ENCODE results near the gene TERB1.

TERB1 gene

GRCh38 chr16:66843191-66843590 is 41.8 kb upstream of the TERB1 start:
- no peaks in the 10 kb centered on the region for H3K27me3 ChIP-seq (ENCODE audit: insufficient read depth, low read length, poor library complexity, severe bottlenecking)
- H3K79me2 ChIP-seq (ENCODE audit: insufficient read depth, low read length), result no peaks in the 10 kb centered on the region

GRCh38 chr16:66842765-66843164 is 41.4 kb upstream of the TERB1 start:
- Histone ChIP-seq H3K36me3 (ENCODE audit: insufficient read depth, low read length) (no peaks in the 10 kb centered on the region), H3K4me3 (ENCODE audit: low read length, poor library complexity, severe bottlenecking) (no peak overlapping the region), H2AFZ (ENCODE audit: low read length) (no peak overlapping the region), H4K20me1 (ENCODE audit: insufficient read depth, low read length, poor library complexity, severe bottlenecking) (no peaks in the 10 kb centered on the region), H3K79me2 (ENCODE audit: insufficient read depth, low read length) (no peaks in the 10 kb centered on the region), H3K27me3 (ENCODE audit: insufficient read depth, low read length, poor library complexity, severe bottlenecking) (no peaks in the 10 kb centered on the region), H3K9ac (ENCODE audit: low read depth, low read length, poor library complexity, severe bottlenecking) (no peak overlapping the region), H3K4me2 (ENCODE audit: low read depth, low read length, poor library complexity, severe bottlenecking) (no peak overlapping the region), H3K9me2 (replicated peaks; ENCODE audit: low read depth, low read length) (no peaks in the 10 kb centered on the region), H3F3A (ENCODE audit: low read depth) (no peaks in the 10 kb centered on the region), H3K9me3 (ENCODE audit: insufficient read depth, low read depth, low read length) (no peaks in the 10 kb centered on the region), H3K4me1 (ENCODE audit: insufficient read depth, low read length, poor library complexity, severe bottlenecking) (no peaks in the 10 kb centered on the region)
- no peak for TF ChIP-seq CTCF (conservative IDR thresholded peaks at IDR 0.05; ENCODE audit: low read length)
- no peak for TF ChIP-seq EZH2phosphoT487 (IDR thresholded peaks at IDR 0.05; ENCODE audit: borderline replicate concordance)

More at GRCh38 chr16:66843191-66843590, 41.8 kb upstream of the TERB1 start:
- TF ChIP-seq EZH2phosphoT487 (IDR thresholded peaks at IDR 0.05; ENCODE audit: borderline replicate concordance) (no peak), CTCF (conservative IDR thresholded peaks at IDR 0.05; ENCODE audit: low read length) (no peak)
- H3K4me3 ChIP-seq (ENCODE audit: low read length, poor library complexity, severe bottlenecking), result no peak overlapping the region
- no peaks in the 10 kb centered on the region for H3K9me3 ChIP-seq (ENCODE audit: insufficient read depth, low read depth, low read length)
- no peak overlapping the region for H3K9ac ChIP-seq (ENCODE audit: low read depth, low read length, poor library complexity, severe bottlenecking)
- no peaks in the 10 kb centered on the region for H3K36me3 ChIP-seq (ENCODE audit: insufficient read depth, low read length)
- no peaks in the 10 kb centered on the region for H3F3A ChIP-seq (ENCODE audit: low read depth)
- no peak overlapping the region for H2AFZ ChIP-seq (ENCODE audit: low read length)
- no peaks in the 10 kb centered on the region for H3K4me1 ChIP-seq (ENCODE audit: insufficient read depth, low read length, poor library complexity, severe bottlenecking)
- H3K9me2 ChIP-seq (replicated peaks; ENCODE audit: low read depth, low read length), result no peaks in the 10 kb centered on the region
- H4K20me1 ChIP-seq (ENCODE audit: insufficient read depth, low read length, poor library complexity, severe bottlenecking), result no peaks in the 10 kb centered on the region
- no peak overlapping the region for H3K4me2 ChIP-seq (ENCODE audit: low read depth, low read length, poor library complexity, severe bottlenecking)

GRCh38 chr16:66841366-66841765 is 40.0 kb upstream of the TERB1 start:
- Histone ChIP-seq H3K27me3 (ENCODE audit: insufficient read depth, low read length, poor library complexity, severe bottlenecking) (no peaks in the 10 kb centered on the region), H3F3A (ENCODE audit: low read depth) (no peaks in the 10 kb centered on the region), H3K9me2 (replicated peaks; ENCODE audit: low read depth, low read length) (no peaks in the 10 kb centered on the region), H3K4me1 (ENCODE audit: insufficient read depth, low read length, poor library complexity, severe bottlenecking) (no peaks in the 10 kb centered on the region), H3K79me2 (ENCODE audit: insufficient read depth, low read length) (no peaks in the 10 kb centered on the region), H3K4me3 (ENCODE audit: low read length, poor library complexity, severe bottlenecking) (no peak overlapping the region), H3K4me2 (ENCODE audit: low read depth, low read length, poor library complexity, severe bottlenecking) (no peak overlapping the region), H3K9me3 (ENCODE audit: insufficient read depth, low read depth, low read length) (no peaks in the 10 kb centered on the region), H3K9ac (ENCODE audit: low read depth, low read length, poor library complexity, severe bottlenecking) (no peak overlapping the region), H2AFZ (ENCODE audit: low read length) (no peak overlapping the region), H4K20me1 (ENCODE audit: insufficient read depth, low read length, poor library complexity, severe bottlenecking) (no peaks in the 10 kb centered on the region), H3K36me3 (ENCODE audit: insufficient read depth, low read length) (no peaks in the 10 kb centered on the region)
- no peak for TF ChIP-seq CTCF (conservative IDR thresholded peaks at IDR 0.05; ENCODE audit: low read length)
- no peak for TF ChIP-seq EZH2phosphoT487 (IDR thresholded peaks at IDR 0.05; ENCODE audit: borderline replicate concordance)

Data from Loucy (cell line).